ENCODE results near the gene PTPRM.

PTPRM gene

GRCh38 chr18:7871560-7872456 lies 304.7 kb downstream of the PTPRM start:
- TF ChIP-seq, protein P1, sequence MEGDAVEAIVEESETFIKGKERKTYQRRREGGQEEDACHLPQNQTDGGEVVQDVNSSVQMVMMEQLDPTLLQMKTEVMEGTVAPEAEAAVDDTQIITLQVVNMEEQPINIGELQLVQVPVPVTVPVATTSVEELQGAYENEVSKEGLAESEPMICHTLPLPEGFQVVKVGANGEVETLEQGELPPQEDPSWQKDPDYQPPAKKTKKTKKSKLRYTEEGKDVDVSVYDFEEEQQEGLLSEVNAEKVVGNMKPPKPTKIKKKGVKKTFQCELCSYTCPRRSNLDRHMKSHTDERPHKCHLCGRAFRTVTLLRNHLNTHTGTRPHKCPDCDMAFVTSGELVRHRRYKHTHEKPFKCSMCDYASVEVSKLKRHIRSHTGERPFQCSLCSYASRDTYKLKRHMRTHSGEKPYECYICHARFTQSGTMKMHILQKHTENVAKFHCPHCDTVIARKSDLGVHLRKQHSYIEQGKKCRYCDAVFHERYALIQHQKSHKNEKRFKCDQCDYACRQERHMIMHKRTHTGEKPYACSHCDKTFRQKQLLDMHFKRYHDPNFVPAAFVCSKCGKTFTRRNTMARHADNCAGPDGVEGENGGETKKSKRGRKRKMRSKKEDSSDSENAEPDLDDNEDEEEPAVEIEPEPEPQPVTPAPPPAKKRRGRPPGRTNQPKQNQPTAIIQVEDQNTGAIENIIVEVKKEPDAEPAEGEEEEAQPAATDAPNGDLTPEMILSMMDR (IDR thresholded peaks at IDR 0.05) = no peak
- DNase-seq = no peak
- Histone ChIP-seq H3K27ac (no peak overlapping the region), H3K27me3 (no peaks in the 10 kb centered on the region), H3K36me3 (peaks cover 0 to 5% (median 0%) of the 10 kb centered on the region in 3 donors), H3K4me1 (no peaks in the 10 kb centered on the region), H3K4me3 (no peak overlapping the region), H3K9me3 (peaks cover 0 to 1% (median 0%) of the 10 kb centered on the region in 3 donors)
- intact Hi-C loops (cut with DNase I; ENCODE audit: low total_unique reads) = no loop called here

DNA sequence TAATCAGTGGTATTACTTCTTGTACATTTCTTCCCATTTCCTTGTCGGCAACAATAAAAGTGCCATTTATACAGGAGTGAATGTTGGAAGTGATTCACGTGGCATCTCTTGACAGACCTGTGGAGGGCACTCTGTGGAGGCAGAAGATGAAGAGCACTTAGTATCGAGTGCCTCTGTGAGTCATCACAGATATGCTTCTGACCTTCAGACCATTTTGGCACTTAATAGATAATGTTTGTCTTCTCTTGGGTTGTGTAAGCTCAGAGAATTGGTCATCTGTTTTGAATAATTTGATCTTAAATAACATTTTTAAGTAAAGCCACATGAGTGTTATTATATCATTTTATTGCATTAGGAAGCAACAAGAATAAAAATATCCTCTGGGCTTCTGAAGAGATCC lies 305.5 kb downstream of the PTPRM start:
- Histone ChIP-seq H3K27me3 (no peaks in the 10 kb centered on the region), H3K27ac (no peak overlapping the region), H3K36me3 (peaks cover 0 to 5% (median 0%) of the 10 kb centered on the region in 3 donors), H3K4me3 (no peak overlapping the region), H3K9me3 (no peaks in the 10 kb centered on the region), H3K4me1 (peaks cover 0 to 2% (median 0%) of the 10 kb centered on the region in 4 donors)
- no peak for DNase-seq
- TF ChIP-seq, protein P1 (IDR thresholded peaks at IDR 0.05) = no peak
- intact Hi-C loops (cut with DNase I; ENCODE audit: low total_unique reads) = no loop called here

GRCh38 chr18:7873316-7873715 lies 306.2 kb downstream of the PTPRM start:
- Histone ChIP-seq H3K27ac (no peak overlapping the region), H3K4me3 (no peak overlapping the region), H3K27me3 (no peaks in the 10 kb centered on the region), H3K4me1 (peaks cover 0 to 9% (median 0%) of the 10 kb centered on the region in 4 donors), H3K36me3 (peaks cover 0 to 5% (median 0%) of the 10 kb centered on the region in 3 donors), H3K9me3 (no peaks in the 10 kb centered on the region)
- intact Hi-C loops (cut with DNase I; ENCODE audit: low total_unique reads) = no loop called here
- no peak for DNase-seq
- TF ChIP-seq, protein P1 (IDR thresholded peaks at IDR 0.05) = no peak

GRCh38 chr18:7876354-7877104 lies 309.4 kb downstream of the PTPRM start:
- Histone ChIP-seq H3K4me1 (peaks cover 0 to 11% (median 0%) of the 10 kb centered on the region in 4 donors), H3K36me3 (no peaks in the 10 kb centered on the region), H3K4me3 (no peak overlapping the region), H3K27me3 (no peaks in the 10 kb centered on the region), H3K27ac (no peak overlapping the region), H3K9me3 (no peaks in the 10 kb centered on the region)
- intact Hi-C loops (cut with DNase I; ENCODE audit: low total_unique reads) = no loop called here
- no peak for DNase-seq
- TF ChIP-seq, protein P1 (IDR thresholded peaks at IDR 0.05) = no peak

DNA sequence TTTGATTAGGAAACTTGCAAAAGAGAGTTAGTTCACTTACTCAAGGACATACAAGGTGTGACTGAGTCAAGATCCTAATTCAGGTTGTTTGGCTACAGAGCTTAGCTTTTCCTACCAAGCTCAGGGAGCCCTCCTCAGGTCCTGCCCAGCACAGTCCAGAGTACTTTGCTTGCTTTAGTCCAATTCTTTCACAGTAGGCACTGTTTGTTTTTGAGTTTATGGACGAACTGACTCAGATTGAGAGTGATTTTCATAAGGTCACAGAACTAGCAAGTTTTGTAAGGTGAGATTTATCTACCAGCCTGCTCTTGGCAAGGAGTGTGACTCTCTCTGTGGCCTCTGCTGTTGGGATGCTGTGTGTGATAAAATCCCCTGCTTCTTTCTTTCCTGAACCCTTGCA lies 310.5 kb downstream of the PTPRM start:
- TF ChIP-seq, protein P1 (IDR thresholded peaks at IDR 0.05) = no peak
- H3K27me3 ChIP-seq = no peaks in the 10 kb centered on the region
- peaks cover 0 to 11% (median 0%) of the 10 kb centered on the region in 4 donors for H3K4me1 ChIP-seq
- H3K9me3 ChIP-seq = no peaks in the 10 kb centered on the region
- H3K4me3 ChIP-seq = no peak overlapping the region
- H3K36me3 ChIP-seq = no peaks in the 10 kb centered on the region
- intact Hi-C loops (cut with DNase I; ENCODE audit: low total_unique reads) = no loop called here
- no peak for DNase-seq
- no peak overlapping the region for H3K27ac ChIP-seq

All from tibial artery (tissue), 4 donors.